ENCODE measurements around the gene CKAP2L. TPM values are rescaled to one million over a fixed set of nuclear protein-coding genes. Genes with fewer than 3 reads are reported as not detected.

The CKAP2L gene
- total RNA-seq, 3 donors from 2014 or later: 0.96 TPM; not detected in 2

GRCh38 chr2:112714836-112715631, 49.4 kb downstream of the CKAP2L start:
- no peak overlapping the region for H3K4me3 ChIP-seq
- H3K9me3 ChIP-seq: no peaks in the 10 kb centered on the region
- H3K27ac ChIP-seq: no peak overlapping the region
- TF ChIP-seq POLR2AphosphoS5 (IDR thresholded peaks at IDR 0.05) (no peak), CTCF (IDR thresholded peaks at IDR 0.05) (no peak), POLR2A (IDR thresholded peaks at IDR 0.05) (no peak)
- H3K36me3 ChIP-seq: no peaks in the 10 kb centered on the region
- DNase-seq (ENCODE audit: low spot score in 2 of 2): no peak
- H3K27me3 ChIP-seq: no peaks in the 10 kb centered on the region
- no peaks in the 10 kb centered on the region for H3K4me1 ChIP-seq
- intact Hi-C loops (cut with DNase I; ENCODE audit: low total_unique reads): no loop called here

GRCh38 chr2:112714331-112714730, 50.1 kb downstream of the CKAP2L start:
- intact Hi-C loops (cut with DNase I; ENCODE audit: low total_unique reads): no loop called here

GRCh38 chr2:112713926-112714325, 50.5 kb downstream of the CKAP2L start:
- Histone ChIP-seq H3K4me3 (no peak overlapping the region), H3K4me1 (no peaks in the 10 kb centered on the region), H3K27me3 (no peaks in the 10 kb centered on the region), H3K27ac (no peak overlapping the region), H3K9me3 (no peaks in the 10 kb centered on the region), H3K36me3 (no peaks in the 10 kb centered on the region)
- intact Hi-C loops (cut with DNase I; ENCODE audit: low total_unique reads): no loop called here
- no peak for TF ChIP-seq POLR2AphosphoS5 (IDR thresholded peaks at IDR 0.05)
- TF ChIP-seq CTCF (IDR thresholded peaks at IDR 0.05): no peak
- TF ChIP-seq POLR2A (IDR thresholded peaks at IDR 0.05): no peak
- no peak for DNase-seq (ENCODE audit: low spot score in 2 of 2)

More at GRCh38 chr2:112714331-112714730, 50.1 kb downstream of the CKAP2L start:
- no peak for TF ChIP-seq CTCF (IDR thresholded peaks at IDR 0.05)
- TF ChIP-seq POLR2AphosphoS5 (IDR thresholded peaks at IDR 0.05): no peak
- no peak for TF ChIP-seq POLR2A (IDR thresholded peaks at IDR 0.05)
- H3K4me1 ChIP-seq: no peaks in the 10 kb centered on the region
- no peak overlapping the region for H3K4me3 ChIP-seq
- no peaks in the 10 kb centered on the region for H3K36me3 ChIP-seq
- no peaks in the 10 kb centered on the region for H3K27me3 ChIP-seq
- H3K27ac ChIP-seq: no peak overlapping the region
- no peak for DNase-seq (ENCODE audit: low spot score in 2 of 2)
- no peaks in the 10 kb centered on the region for H3K9me3 ChIP-seq

GRCh38 chr2:112713585-112713925, 50.9 kb downstream of the CKAP2L start:
- DNase-seq (ENCODE audit: low spot score in 2 of 2): no peak
- intact Hi-C loops (cut with DNase I; ENCODE audit: low total_unique reads): no loop called here
- no peak for TF ChIP-seq CTCF (IDR thresholded peaks at IDR 0.05)

GRCh38 chr2:112712903-112713584, 51.4 kb downstream of the CKAP2L start:
- DNase-seq (ENCODE audit: low spot score in 2 of 2): no peak
- intact Hi-C loops (cut with DNase I; ENCODE audit: low total_unique reads): no loop called here
- TF ChIP-seq CTCF (IDR thresholded peaks at IDR 0.05): no peak
- TF ChIP-seq POLR2A (IDR thresholded peaks at IDR 0.05): no peak
- TF ChIP-seq POLR2AphosphoS5 (IDR thresholded peaks at IDR 0.05): no peak
- Histone ChIP-seq H3K9me3 (no peaks in the 10 kb centered on the region), H3K27ac (no peak overlapping the region), H3K4me1 (no peaks in the 10 kb centered on the region), H3K27me3 (no peaks in the 10 kb centered on the region), H3K4me3 (no peak overlapping the region), H3K36me3 (no peaks in the 10 kb centered on the region)

More at GRCh38 chr2:112713585-112713925, 50.9 kb downstream of the CKAP2L start:
- Histone ChIP-seq H3K36me3 (no peaks in the 10 kb centered on the region), H3K4me1 (no peaks in the 10 kb centered on the region), H3K27ac (no peak overlapping the region), H3K27me3 (no peaks in the 10 kb centered on the region), H3K9me3 (no peaks in the 10 kb centered on the region), H3K4me3 (no peak overlapping the region)

Measured in breast epithelium (tissue), 4 donors.